DMS79 (cell line): ENCODE data around the gene TMEM91.

Experiments used
- DNase-seq: peaks from one replicate; lab custom pipeline; 2025; lab: John Stamatoyannopoulos, UW

The TMEM91 gene

GRCh38 chr19:41411100-41411967 lies 35.0 kb downstream of the TMEM91 start:
- no peak for DNase-seq

GRCh38 chr19:41411968-41412265 lies 35.6 kb downstream of the TMEM91 start:
- DNase-seq, result no peak

DNA sequence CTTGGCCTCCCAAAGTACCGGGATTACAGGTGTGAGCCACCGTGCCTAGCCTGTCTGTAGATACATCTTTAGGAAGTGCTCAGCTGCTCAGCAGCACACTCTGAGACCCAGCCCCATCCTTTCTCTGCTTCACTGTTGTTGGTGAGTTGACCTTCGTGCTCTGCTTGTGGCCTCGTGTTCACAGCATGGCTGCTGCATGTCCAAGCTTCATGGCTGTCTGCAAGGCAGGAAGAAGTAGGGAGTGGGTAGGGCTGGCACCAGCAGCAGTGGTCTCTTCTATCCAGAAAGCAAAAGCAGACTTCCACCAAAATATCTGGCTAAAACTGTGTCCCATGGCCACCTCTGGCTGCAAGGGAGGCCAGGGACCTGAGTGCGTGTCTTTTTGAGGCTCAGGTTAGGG lies 36.6 kb downstream of the TMEM91 start:
- no peak for DNase-seq

GRCh38 chr19:41413947-41414346 lies 37.6 kb downstream of the TMEM91 start:
- DNase-seq, result no peak

GRCh38 chr19:41414461-41414860 lies 38.1 kb downstream of the TMEM91 start:
- DNase-seq, result no peak

DNA sequence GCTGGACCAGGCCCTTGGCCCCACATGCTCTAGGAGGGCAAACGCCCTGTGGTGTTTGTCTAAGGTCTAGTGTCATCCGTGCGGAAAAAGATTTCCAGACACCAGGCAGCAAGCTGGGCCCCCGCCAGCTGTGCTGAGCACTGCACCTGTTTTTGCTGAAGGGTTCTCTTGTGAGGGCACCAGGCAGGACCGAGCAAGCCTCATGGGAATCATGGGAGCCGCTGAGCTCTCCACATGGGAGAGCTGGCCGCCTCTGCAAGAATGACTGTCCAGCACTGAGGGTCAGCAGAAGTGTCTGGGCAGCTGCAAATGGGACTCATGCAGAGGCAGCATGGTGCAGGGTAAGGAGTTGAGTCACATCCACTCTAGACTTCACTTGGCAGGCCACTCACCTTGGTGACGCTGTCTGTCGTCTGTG lies 38.8 kb downstream of the TMEM91 start:
- peak; percentile 99 for DNase-seq

- no peak for DNase-seq
These were observed 39.9 kb downstream of the TMEM91 start for GRCh38 chr19:41416194-41416674.

GRCh38 chr19:41420101-41420880 lies 44.0 kb downstream of the TMEM91 start:
- no peak for DNase-seq

- DNase-seq, result peak; percentile 43
These were observed 45.0 kb downstream of the TMEM91 start for GRCh38 chr19:41421314-41421713.

- no peak for DNase-seq
These were observed 45.6 kb downstream of the TMEM91 start for GRCh38 chr19:41421973-41422372.

DNA sequence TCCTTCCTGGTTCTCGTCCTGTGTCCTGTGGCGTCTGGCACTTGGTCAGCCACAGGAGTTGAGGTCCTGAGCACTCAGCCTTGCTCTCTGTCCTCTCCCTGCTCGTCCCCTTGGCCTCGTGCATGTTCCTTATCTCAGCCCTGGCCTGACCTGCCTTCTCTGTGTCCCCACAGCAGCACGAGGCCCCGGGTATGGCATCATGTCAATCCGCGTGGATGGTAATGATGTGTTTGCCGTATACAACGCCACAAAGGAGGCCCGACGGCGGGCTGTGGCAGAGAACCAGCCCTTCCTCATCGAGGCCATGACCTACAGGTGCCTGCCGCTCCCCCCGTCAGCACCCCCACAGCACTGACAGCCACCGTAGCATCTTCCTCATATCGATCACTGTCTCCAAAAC lies 46.1 kb downstream of the TMEM91 start:
- DNase-seq, result no peak

GRCh38 chr19:41422955-41423354 lies 46.6 kb downstream of the TMEM91 start:
- DNase-seq, result no peak

- DNase-seq, result no peak
These were observed 48.2 kb downstream of the TMEM91 start for GRCh38 chr19:41424335-41425173.

GRCh38 chr19:41425174-41426115 lies 49.1 kb downstream of the TMEM91 start:
- no peak for DNase-seq

DNA sequence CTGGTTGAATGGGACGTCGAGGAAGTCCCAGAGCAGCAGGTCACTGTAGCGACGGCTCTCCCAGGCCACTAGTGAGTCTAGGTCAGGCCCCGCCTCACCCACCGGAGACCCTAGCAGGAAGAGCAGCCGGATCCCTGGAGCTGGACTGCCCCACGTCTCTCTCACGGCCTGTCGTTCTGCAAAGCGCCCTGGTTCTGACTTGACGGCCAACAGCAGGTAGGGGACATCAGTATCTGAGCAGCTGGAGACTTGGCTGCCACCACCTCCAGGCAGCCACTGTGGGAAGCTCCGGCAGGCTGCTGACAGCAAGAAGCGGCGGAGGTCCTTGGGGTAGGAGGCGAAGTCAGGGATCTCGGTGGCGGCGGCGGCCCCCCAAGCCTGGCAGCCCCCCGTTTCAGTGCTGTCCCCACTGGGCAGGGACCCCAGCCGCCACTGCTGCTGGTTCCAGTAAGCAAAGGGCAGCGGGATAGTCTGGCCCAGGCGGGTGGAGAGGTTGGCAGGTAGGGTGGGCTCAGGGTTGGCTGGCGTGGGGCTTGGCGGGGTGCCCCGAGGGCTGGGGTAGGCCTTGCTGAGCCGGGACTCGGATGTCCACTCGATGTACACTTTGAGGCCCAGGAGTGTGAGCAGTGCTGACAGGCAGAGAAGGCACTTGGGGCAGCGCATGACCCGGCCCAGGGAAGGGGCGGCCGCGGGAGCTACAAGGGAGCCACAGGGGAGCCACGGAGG lies 49.9 kb downstream of the TMEM91 start:
- DNase-seq, result no peak

- DNase-seq, result peak; percentile 83
These were observed 50.8 kb downstream of the TMEM91 start, which contains the start of gene B3GNT8 for GRCh38 chr19:41426952-41427646. Gene B3GNT8 (minus strand): TSS chr19:41427374. CDS start chr19:41426778, 596 bp downstream.

- DNase-seq, result peak; percentile 79
These were observed 51.5 kb downstream of the TMEM91 start for GRCh38 chr19:41427647-41428480.

DNA sequence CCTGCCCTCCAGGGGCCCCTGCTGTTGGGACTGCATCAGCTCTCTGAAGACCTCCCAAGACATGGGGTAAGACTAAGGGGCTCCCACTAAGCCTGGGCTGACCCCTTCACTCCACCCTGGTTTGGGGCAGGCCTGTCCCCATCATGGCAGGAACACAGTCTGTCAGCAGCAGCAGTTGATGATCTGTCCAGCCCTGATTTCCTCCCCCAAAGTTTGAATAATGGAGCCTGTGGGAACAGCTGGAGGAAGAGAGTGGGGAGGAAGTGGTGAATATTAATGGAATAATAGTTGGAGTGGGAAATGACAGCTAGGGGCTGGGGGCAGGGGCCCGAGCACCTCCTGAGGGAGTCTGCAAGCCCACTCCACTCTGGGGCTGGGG lies 52.1 kb downstream of the TMEM91 start:
- DNase-seq, result no peak

DNA sequence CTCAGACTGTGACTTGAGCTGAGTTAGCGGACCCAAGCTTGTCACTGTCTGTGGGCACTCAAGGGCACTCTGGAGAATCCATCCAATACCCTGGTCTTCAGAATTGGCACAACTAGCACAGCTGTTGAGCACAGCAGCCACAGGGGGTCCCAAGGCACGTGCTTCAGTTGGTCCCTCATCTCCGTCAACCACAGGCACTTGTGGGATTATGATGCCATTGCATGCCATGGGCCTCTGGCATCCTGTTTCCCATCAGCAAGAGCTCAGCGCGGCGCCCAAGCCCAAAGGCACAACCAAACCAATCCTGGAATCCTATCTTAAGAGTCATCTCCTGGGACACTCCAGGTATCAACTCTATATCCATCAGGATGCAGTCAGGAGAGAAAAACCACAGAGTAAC lies 54.6 kb downstream of the TMEM91 start:
- peak; percentile 79 for DNase-seq
